Brain pericyte (primary cell): ENCODE data around the gene CAB39.

Experiments used
- DNase-seq: peaks from one replicate; pipeline ENCODE4 v3.0.0-alpha.2; 2012; ENCODE audit warnings: low read depth, low spot score

Gene CAB39

DNA sequence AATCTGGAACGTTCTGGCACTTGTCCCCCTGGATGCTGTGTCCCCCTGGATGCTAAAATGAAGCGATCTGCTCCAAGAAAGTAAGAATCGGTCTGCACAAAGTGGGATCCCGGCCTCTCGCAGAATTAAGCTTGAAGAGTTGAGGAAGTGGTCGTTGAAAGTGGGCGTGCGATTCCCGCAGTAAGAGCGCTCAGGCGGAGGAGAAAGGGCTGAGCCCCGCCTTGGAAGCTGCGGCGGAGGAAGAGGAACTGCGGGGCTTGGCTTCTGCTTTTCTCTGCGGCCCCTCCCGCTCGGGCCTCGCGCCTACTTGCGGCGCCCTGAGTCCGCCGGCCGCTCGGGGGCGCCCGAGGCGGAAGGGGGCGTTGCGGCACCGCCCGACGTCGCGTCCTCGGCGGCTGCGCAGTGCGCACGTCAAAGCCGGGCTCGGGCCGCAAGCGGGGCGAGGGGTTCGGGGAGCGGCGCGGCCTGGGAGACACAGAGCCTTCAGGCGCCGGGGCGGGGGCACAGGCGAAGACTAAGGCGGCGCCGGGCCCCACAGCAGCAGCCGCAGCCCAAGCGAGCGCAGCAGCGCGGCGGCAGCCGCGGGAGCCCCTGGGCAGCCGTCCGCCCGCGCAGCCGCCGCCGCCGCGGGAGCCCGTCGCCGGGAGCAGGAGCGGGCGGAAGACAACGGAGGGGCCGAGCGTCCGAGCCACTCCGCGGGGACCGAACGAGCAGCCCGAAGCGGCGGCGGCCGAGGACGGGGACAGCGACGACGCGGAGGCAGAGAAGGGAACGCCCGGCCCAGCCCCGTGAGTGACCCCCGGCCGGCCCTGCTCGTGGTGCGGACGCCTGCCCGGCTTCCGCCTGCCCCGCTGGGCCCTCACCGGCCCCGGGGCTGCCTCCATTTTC lies at the start of gene CAB39:
Gene CAB39 (plus strand): TSS at position 400 of the 888 bp plus-strand sequence. CDS start 47,160 bp downstream, outside the sequence.
- peak; percentile 45 for DNase-seq

DNA sequence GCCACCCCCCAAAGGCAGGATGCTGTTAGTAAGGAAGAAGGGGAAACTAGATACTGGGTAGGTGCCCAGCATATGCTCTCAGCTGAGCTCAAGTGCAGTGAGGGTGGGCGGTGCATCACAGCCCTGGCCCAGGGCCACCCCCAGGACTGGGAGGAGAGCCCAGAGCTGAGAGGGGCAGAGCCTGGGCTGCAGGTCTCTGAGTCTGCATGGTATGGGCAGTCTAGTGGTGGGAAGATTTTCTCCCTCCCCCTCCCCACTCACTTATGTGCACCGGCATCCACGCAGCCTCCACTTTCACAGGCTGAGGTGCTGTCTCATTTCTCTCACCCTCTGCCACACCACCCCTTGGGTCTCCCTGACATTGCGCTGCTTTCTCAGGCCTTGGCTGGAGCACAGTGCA lies 48.5 kb upstream of the CAB39 start:
- no peak for DNase-seq

DNA sequence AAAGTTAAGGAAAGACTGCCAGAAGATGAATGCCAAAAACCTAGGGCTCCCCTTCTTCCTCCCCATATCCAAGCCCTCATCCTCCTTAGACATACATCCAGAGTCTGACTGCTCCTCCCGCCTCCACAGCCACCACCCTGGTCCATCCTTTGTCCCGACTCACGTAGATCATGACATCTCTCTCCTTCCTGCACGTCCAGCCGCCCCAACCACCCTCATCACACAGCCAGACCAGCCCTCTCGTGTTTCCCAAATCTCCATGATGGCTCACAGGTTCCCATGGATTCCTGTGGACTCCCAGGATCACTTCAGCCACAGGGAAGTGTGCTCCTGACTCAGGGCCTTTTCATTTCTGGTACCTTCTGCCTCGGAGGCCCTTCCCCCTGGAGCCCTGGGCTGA lies 47.8 kb upstream of the CAB39 start:
- DNase-seq = no peak

DNA sequence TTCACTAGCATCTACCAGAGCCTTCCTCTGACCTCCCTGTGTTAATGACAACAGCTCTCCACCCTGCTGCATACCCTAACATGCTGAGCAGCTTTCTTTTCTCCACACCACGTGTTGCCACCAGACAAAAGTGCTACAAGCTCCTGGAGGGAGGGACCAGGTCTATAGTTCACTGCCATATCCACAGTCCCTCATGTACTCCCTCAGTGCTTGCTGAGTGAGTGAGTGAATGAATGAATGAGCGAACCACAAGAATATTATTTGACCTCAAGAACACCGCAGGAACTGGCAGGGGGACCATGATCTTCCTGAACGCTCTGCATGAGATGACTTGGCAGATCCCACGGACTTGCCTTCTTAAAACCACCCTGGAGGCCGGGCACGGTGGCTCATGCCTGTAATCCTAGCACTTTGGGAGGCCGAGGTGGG lies 47.4 kb upstream of the CAB39 start:
- no peak for DNase-seq

DNA sequence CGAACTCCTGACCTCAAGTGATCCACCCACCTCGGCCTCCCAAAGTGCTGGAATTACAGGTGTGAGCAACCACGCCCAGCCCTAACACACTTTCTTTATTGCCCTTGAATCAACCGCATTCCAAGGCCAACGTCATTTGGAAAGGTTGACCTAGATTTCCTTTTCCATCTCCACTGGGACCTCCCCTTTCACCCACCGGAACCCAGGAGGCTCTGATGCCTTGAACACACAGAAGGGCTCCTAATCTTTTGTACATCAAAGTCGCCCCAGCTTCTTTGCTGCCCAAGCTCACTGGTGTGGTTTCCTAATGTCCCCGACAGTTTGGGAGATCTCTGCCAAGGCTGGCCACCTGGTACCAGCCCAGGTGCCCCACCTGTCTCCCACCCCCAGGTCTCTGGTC lies 46.2 kb upstream of the CAB39 start:
- no peak for DNase-seq

DNA sequence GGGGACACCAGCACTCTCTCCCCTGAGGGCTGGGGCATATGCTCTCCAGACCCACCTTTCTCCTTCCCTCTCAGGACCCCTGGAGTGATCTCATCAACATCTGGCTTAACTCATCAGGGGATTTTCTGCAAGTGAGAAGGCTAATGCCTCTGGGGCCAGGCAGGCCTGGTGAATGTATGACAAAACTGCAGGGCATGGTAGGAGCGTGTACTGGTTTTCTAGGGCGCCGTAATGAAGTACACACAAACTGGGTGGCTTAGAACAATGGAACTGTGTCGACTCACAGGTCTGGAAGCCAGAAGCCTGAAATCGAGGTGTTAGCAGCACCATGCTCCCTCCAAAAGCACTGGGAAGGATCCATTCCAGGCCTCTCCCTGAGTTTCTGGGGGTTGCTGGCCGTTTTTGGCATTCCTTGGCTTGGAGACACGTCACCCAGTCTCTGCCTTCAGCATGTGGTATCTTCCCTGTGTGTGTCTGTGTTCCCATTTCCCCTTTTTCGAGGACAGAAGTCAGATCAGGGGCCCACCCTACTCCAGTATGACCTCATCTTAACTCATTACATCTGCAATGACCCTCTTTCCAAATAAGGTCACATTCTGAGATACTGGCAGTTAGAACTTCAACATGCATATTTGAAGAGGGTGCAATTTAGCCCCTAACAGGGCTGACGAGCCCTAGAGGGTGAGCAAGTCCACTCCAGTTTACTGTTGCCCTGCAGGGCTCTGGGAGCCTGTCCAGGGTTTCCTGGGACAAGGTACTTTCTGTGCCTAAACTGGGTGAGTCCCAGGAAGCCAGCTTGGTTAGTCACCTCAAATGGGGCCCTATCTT lies 45.5 kb upstream of the CAB39 start:
- no peak for DNase-seq

DNA sequence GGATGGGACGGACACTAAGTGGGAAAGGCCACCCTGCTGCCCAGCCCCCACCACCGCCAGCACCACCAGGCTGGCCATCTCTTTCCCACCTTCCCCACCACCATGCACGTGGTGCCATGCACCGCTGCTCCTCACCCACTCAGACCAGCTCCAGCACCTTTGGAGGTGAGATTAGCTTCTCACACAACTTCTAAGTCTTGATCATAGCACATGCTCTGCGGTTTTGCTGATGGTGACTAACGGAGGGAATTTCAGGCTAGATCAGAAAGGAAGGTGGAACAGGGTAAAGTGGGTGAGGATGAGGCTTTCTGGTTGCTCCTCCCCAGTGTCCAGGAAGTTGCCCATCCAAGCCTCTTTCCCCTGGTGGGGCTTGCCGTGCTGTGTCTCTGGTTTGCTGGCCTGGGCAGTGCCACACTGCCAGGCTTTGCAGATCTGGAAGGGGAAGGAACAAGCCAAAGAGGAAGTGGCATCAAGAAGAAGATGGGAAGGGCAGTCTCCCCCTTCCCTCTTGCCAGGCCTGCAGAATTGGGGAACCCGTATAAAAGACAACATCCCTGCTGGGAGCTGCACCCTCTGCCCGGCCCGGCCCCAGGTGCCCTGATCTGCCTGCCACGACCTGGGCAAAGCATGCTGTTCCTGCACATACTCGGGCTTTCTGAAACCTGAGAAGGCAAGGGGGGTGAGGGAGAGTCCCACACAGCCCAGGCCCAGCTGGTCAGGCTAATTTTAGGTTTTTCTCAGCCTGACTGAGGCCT lies 44.3 kb upstream of the CAB39 start:
- no peak for DNase-seq

DNA sequence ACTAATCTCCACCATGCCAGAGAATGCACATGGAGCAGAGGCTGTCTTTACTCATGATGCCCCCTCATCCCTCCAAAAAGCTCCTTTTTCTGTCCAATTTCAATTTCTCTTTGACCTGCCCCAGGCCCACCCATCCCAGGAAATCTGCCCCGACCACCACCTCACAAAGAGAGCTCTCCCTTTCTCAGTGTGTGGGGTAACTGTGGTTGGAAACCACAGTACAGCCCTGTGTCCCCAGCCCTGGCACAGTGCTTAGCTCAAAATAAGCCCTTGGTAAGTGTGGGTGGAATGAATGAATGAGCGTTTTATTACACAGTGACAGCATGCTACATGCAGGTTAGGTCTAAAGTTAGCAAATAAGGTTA lies 43.7 kb upstream of the CAB39 start:
- no peak for DNase-seq

DNA sequence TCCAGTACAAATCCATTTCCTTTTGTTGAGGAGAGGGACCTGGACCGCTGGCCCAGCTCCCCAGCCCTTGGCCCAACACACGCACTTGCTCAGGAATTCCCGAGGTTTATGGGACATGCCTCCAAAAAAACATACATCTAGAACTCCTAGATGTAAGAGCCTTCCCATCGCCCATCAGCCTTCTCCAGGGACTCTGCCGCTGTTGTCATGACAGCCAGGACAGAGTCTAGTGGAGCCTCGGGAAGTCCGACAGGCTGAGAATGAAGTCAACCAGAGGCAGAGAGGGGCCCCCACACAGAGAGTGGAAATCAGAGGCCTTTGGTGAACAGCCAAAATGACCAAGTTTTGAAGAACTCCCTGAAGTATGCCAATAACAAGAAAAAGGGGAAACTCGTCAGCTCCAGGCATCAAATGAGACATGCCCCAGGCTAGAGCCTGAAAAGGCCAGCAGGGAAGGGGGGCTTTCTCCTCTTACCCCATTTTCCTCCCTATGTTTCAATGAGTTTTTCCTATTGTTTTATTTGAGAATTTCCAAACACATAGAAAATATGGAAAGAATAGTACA lies 43.2 kb upstream of the CAB39 start:
- DNase-seq = no peak

DNA sequence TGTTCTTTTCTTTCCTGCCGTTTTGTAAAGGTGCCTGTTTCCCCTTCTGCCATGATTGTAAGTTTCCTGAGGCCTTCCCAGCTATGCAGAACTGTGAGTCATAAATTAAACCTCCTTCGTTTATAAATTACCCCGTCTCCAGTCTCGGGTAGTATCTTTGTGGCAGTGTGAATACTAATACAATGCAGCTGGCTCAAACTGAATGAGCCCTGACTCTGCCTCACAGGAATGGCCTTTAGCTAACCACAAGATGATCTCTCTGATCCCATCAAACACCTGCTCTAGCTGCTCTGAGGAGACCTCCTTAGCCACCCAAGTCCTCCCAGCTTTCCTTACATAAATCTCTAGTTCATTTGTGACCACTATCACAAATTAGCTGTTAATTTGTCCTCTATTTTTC lies 41.5 kb upstream of the CAB39 start:
- DNase-seq = no peak

DNA sequence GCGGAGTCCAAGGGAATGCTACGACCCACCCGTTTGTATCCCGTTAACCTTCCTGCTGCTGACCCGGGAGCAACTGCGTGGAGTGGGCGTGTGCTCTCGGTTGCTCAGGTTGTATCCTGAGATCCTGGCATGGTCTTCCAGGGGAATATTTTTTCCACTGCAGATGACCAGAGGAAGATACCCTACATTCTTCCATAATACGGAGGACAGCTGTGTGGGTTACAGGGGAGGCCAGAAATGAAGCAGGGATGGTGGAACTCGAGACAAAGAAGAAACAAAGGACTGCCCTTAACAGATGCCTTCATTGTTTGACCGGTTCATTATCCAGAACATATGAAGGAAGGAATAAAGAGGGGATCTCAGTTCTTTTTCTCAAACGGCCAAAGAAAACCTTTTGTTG lies 39.8 kb upstream of the CAB39 start:
- no peak for DNase-seq

DNA sequence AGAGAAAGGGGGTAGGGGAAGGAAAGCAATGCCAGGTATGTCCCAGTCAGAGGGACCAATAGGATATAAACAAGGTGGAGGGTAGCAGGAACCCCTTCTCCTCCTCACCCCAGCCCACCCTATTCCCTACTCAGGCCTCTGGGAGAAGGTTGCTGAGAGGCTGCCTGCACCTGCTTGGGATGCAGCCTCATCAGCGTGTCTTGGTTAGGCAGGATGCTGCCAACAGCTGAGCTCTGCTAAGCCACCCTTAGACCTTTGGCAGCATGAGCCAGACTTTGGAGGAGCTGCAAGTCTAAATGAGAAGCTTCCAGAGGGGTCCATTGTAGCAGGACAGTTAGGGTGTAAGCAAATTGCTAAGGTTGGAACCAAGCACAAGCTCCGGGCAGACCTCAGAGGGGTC lies 38.2 kb upstream of the CAB39 start:
- no peak for DNase-seq

DNA sequence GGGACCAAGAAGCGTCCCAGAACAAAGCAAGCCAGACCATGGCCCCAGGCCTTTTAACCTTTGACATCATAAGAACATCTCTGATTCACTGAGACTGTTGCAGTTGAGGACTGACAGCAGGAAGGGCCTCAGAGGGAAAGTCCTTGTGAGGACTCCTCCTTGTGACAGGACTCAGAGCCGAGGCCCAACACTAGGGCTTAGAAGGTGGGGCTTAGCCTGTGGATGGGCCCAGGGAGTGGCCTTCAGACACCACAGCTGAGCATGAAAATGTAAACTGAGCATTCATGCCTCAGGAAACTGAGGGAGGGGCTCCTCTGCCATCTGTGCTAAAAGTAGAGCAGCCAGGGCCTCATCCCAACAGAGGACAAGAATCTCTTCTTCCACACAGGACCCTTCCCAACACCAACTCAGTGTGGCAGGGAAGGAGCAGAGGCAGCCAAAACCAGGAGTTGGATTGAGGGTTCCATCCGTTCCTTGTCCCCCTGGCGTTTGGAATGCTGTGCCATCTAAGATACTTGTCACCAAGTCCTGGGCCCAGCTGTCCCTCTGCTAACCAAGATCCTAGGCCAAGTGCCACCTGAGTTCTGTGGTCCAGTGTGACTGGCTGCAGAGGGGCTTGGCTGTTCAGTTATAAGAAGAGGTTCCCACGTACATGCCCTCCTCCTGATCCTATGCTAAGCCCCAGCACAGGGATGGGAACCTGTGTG lies 37.5 kb upstream of the CAB39 start:
- DNase-seq = no peak

DNA sequence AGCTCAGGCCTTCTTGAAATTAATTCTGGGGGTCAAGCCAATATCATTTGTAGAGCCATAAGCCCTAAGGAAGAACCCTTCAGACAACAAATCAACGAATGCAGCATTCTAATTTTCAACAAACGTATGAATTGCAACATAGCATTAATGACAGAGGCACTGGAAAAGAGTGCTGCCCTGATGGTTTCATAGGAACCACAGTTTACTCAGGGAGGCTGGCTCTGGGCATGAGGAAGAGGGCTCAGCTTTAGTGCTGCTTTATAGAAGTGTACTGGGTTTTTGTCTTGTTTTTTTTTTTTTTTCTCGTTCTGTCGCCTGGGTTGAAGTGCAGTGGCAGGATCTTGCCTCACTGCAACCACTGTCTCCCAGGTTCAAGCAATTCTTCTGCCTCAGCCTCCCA lies 36.1 kb upstream of the CAB39 start:
- no peak for DNase-seq

DNA sequence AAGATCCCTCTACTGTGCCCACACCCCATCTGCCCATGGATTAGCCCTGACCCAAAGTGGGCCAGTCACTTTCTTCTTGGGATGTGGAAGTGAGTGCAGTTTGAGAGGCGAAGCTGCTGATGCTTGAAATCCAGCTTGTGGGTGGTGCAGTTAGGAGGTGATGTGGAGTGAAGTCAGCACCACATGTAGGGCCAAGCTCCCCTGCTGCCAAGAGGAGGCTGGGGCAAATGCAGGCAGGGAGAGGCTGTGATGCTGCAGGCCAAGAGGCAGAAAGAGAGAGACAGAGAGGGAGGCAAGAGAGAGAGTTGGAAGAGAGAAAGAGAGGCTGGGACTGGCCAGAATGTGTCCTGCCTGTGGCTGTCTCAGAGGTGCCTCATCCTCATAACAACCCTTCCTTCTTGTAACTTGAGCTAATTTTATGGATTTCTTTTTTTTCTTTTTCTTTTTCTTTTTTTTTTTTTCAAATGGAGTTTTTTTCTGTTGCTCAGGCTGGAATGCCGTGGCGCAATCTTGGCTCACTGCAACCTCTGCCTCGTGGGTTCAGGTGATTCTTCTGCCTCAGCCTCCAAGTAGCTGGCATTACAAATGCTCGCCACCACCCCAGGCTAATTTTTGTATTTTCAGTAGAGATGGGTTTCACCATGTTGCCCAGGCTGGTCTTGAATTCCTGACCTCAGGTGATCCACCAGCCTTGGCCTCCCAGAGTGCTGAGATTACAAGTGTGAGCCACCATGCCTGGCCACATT lies 35.3 kb upstream of the CAB39 start:
- no peak for DNase-seq

DNA sequence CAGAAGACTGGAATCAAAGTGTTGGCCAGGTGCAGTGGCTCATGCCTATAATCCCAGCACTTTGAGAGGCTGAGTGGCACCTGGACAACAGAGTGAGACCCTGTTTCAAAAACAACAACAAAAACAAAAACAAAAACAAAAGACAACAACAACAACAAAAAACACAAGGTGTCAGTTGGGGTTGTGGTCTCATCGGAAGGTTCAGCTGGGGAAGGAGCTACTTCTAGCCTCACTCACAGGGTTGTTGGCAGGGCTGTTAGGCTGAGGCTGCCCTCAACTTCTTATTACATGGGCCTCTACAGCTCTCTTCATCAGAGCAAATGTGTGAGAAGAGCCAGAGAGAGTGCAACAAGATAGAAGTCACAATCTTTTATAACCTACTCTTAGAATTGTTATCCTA lies 34.6 kb upstream of the CAB39 start:
- DNase-seq = no peak

DNA sequence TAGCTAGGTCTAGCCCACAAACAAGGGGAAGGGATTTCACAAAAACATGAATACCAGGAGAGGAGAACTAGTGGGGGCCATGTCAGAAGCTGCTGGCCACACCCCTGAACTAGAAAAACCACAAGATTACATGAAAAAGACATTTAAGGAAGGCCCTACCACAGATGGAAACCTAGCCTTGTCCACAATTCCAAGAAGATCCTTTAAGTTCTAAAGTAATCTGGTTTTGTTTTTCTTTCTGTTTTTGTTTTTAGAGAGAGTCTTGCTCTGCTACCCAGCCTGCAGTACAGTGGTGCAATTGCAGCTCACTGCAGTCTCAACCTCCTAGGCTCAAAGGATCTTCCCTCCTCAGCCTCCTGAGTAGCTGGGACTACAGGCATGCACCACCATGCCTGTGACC lies 34.2 kb upstream of the CAB39 start:
- no peak for DNase-seq

DNA sequence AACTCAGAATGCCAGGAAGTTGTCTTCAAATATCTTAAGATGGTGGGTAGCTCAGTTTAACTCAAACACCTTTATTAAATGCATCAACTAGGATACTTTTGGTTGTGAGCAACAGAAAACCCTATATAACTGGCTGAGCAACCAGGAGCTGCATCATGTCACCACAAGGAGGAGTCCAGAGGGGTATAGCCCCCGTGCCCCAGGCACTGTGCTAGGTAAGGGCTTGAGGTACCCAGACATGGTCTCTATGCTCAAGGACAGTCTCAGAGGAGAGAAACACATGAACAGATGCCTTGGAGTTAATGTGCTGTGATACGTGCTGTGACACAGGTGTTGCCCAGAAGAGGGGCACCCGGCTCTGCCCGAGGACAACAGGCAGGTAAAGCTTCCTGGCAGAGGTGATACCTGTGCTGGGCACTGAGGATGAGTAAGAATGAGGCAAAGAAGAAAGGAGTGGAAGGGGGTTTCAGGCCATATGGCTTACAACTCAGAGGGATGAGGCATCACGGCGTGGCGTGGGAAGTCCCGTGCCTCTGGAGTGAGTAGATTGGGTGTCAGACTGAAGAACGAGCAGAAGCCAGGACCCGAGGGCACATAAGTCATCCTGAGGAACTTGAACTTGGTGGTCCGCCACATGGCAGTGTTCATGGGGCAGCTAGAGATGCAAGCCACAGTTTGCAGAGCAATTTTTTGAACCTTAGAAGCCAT lies 32.0 kb upstream of the CAB39 start:
- no peak for DNase-seq

DNA sequence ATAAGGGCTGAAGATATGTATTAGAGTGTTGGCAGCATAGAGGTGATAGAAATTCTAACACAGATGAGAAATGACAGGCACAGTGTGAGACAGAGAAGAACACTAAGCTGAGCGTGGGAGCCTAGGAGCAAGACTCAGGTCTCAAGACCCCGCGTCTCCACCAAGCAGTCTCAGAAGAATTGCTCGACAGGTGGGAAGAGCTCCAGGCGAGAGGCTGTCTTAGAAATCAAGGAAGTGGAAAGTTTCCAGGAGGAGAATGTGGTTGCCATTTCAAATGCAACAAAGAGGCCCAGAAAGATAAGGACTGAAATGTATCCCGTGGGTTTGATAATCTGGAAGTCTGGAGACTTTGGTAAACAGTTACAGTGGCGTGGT lies 31.5 kb upstream of the CAB39 start:
- no peak for DNase-seq

DNA sequence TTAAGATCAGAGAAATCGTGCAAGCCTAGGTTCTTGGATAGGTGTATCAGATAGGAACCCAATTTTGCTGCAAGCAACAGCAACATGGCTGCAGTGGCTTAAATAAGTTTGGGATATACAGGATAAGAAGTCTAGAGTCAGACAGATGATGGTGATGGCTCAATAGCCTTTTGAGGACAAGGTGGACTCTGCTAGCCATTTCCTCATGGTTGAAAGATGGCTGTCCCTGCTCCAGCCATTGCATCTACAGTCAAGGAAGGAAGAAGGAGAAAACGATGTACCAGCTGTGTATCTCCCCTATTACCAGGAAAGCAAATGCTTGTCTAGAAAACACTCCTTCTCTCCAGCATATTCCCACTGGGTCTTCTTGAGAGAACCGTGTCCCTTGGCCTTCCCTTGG lies 30.1 kb upstream of the CAB39 start:
- no peak for DNase-seq
